ENCODE results near the gene MPO.

GRCh38 chr17:58313815-58314705, 33.3 kb upstream of the MPO start:
- TF ChIP-seq CTCF (conservative IDR thresholded peaks at IDR 0.05) (no peak), EZH2 (IDR thresholded peaks at IDR 0.05; ENCODE audit: low read depth) (no peak)

Measured in PC-9 (cell line).